Sigmoid colon (tissue), 7 donors: Measurements from ENCODE around the gene SSMEM1. TPM values are rescaled to one million over a fixed set of nuclear protein-coding genes. Genes with fewer than 3 reads are reported as not detected.

ENCODE experiments used
- DNase-seq: peaks from one replicate; pipeline ENCODE4 v3.0.0-alpha.2; 2019
- H3K27ac ChIP-seq, 4 donors: fragments of 200-600 bp; sonication (generic); one replicate each; pipeline ENCODE4 v1.5.1; 2016 to 2019; ENCODE audit warnings: mild to moderate bottlenecking in 1 of 4
- H3K27me3 ChIP-seq, 3 donors: fragments of 200-600 bp; sonication (generic); one replicate each; pipeline ENCODE4 v1.5.1; 2019; ENCODE audit warnings: mild to moderate bottlenecking in 1 of 3
- H3K36me3 ChIP-seq, 4 donors: fragments of 200-600 bp; sonication (generic); one replicate each; pipeline ENCODE4 v1.5.1; 2016 to 2019
- H3K4me1 ChIP-seq, 4 donors: fragments of 200-600 bp; sonication (generic); one replicate each; pipeline ENCODE4 v1.5.1; 2017 to 2019
- H3K4me3 ChIP-seq, 4 donors: fragments of 200-600 bp; sonication (generic); one replicate each; pipeline ENCODE4 v1.5.1; 2017 to 2019; ENCODE audit warnings: mild to moderate bottlenecking in 2 of 4, moderate library complexity in 1 of 4
- H3K9me3 ChIP-seq, 4 donors: fragments of 200-600 bp in 3 of 4; sonication (generic) in 3 of 4; one replicate each; pipeline versions ENCODE4 v1.5.1 to v1.6.1; 2013 to 2019
- EP300 ChIP-seq, 4 donors: sonication (generic); formaldehyde crosslinking; IDR thresholded peaks; one replicate each; pipeline ENCODE4 v1.6.1; 2017; ENCODE audit warnings: antibody characterized with exemption in 4 of 4
- POLR2A ChIP-seq, 2 donors: fragments of 450-650 bp; IDR thresholded peaks; one replicate each; pipeline ENCODE4 v1.6.1; 2016; ENCODE audit warnings: antibody characterized with exemption in 2 of 2, mild to moderate bottlenecking in 2 of 2, moderate library complexity in 2 of 2
- POLR2AphosphoS5 ChIP-seq, 4 donors: sonication (generic); formaldehyde crosslinking; IDR thresholded peaks; one replicate each; pipeline ENCODE4 v1.6.1; 2017; ENCODE audit warnings: antibody characterized with exemption in 4 of 4
- WGBS, 2 donors: extraction: QIAGEN DNeasy Blood & Tissue Kit; methylation state at CpG; one replicate each; pipeline ENCODE4 v1.1.7; 2013; 5-methylcytosine and 5-hydroxymethylcytosine counted together
- intact Hi-C: fragments of 100-400 bp; cut with DNase I; formaldehyde crosslinking; loops from one replicate; pipeline ENCODE4 v1.15.1; 2023
- polyA plus RNA-seq, 3 donors: library from polyadenylated mRNA; stranded (reverse); fragments of 200-250 nt; gene quantifications; one replicate each; pipeline ENCODE4 v1.2.3, GENCODE V29; 2013
- total RNA-seq, 4 donors: library from RNA; depleted of rRNA; stranded (reverse); fragments of >200 nt; gene quantifications; one replicate each; pipeline ENCODE4 v1.1.0, GENCODE V29; 2016
- TF ChIP-seq, protein P1 (sequence below), 4 experiments: fragments of 450-650 bp in 3 of 4; fragments of 200-600 bp in 1 of 4; IDR thresholded peaks; one replicate each; pipeline ENCODE4 v1.5.1; 2016 to 2019; ENCODE audit warnings: antibody characterized with exemption in 4 of 4, mild to moderate bottlenecking in 3 of 4, moderate library complexity in 2 of 4
- donor health status: healthy with polysubstance abuse.
- donor health status: Bipolar disorder and iron deficiency.
- donor health status: healthy.

SSMEM1 gene
- total and polyA plus RNA-seq, 7 donors: not detected

DNA sequence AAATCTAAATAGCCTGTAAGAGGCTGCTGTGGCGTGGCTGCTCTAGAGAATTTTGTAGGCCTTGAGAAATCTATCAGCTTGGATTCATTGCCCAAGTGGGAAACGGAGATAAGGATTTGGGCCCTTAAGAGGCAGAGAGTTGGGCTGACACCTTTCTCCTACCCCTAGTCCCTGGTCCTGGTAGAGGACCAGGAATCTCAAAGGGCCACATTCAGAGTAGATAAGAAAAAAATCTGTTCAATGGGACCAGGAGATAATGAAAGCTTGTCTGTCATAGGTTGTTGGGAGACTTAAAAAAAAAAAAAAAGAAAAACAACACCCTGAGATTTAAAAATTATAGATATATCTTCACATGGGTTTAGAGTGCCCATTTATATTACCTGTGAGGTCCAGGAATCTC lies 20.3 kb upstream of the SSMEM1 start:
- TF ChIP-seq EP300 (IDR thresholded peaks at IDR 0.05) (no peak), POLR2AphosphoS5 (IDR thresholded peaks at IDR 0.05) (no peak), POLR2A (IDR thresholded peaks at IDR 0.05) (no peak)
- TF ChIP-seq, protein P1, sequence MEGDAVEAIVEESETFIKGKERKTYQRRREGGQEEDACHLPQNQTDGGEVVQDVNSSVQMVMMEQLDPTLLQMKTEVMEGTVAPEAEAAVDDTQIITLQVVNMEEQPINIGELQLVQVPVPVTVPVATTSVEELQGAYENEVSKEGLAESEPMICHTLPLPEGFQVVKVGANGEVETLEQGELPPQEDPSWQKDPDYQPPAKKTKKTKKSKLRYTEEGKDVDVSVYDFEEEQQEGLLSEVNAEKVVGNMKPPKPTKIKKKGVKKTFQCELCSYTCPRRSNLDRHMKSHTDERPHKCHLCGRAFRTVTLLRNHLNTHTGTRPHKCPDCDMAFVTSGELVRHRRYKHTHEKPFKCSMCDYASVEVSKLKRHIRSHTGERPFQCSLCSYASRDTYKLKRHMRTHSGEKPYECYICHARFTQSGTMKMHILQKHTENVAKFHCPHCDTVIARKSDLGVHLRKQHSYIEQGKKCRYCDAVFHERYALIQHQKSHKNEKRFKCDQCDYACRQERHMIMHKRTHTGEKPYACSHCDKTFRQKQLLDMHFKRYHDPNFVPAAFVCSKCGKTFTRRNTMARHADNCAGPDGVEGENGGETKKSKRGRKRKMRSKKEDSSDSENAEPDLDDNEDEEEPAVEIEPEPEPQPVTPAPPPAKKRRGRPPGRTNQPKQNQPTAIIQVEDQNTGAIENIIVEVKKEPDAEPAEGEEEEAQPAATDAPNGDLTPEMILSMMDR (IDR thresholded peaks at IDR 0.05): no peak
- Histone ChIP-seq H3K27me3 (no peaks in the 10 kb centered on the region), H3K36me3 (peaks cover 0 to 60% (median 5%) of the 10 kb centered on the region in 4 donors), H3K4me3 (no peak overlapping the region), H3K9me3 (no peaks in the 10 kb centered on the region), H3K27ac (no peak overlapping the region), H3K4me1 (no peaks in the 10 kb centered on the region)
- 96 to 100% methylated on average over 2 of the region's 2 CpGs for WGBS, 2 donors
- no peak for DNase-seq
- intact Hi-C loops: no loop called here

DNA sequence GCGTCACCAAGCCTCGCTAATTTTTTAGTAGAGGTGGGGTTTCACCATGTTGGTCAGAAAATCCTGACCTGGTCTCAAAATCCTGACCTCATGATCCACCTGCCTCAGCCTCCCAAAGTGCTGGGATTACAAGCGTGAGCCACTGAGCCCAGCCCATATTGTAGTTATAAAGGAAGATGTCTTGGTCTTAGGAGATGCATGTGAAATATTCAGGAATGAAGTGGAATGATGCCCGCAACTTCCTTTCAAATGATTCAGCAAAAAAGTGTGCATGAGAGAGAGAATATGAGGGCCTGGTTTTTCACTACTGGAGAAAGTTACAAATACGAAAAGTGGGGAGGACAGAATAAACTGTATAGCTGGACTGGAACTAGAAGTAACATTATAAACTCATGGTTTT lies 18.3 kb upstream of the SSMEM1 start:
- Histone ChIP-seq H3K27me3 (no peaks in the 10 kb centered on the region), H3K9me3 (no peaks in the 10 kb centered on the region), H3K36me3 (peaks cover 0 to 61% (median 4%) of the 10 kb centered on the region in 4 donors), H3K4me3 (no peak overlapping the region), H3K27ac (no peak overlapping the region), H3K4me1 (no peaks in the 10 kb centered on the region)
- no peak for TF ChIP-seq POLR2AphosphoS5 (IDR thresholded peaks at IDR 0.05)
- TF ChIP-seq, protein P1 (IDR thresholded peaks at IDR 0.05): no peak
- no peak for TF ChIP-seq POLR2A (IDR thresholded peaks at IDR 0.05)
- no peak for TF ChIP-seq EP300 (IDR thresholded peaks at IDR 0.05)
- WGBS, 2 donors: 96% methylated on average over 5 of the region's 5 CpGs
- no peak for DNase-seq
- intact Hi-C loops: no loop called here

DNA sequence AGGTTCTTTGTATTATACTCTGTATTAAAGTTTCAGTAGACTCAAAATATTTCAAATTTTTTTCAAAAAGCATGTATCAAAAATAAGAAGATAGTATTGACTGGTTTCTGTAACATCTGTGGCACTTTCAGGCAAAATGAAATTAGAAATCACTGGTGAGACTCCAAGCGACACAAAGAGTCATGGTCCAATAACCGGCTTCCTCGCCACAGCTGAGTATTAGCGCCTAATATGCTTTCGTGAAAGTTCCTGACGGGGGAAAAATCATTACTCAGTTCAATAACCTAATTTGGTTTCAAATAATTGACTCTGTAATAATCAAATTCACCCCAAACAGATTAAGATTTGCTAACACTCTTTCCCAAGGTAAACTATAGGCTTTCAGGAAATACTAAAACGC lies 15.9 kb upstream of the SSMEM1 start:
- H3K4me1 ChIP-seq: no peaks in the 10 kb centered on the region
- H3K4me3 ChIP-seq: no peak overlapping the region
- H3K27ac ChIP-seq: no peak overlapping the region
- intact Hi-C loops: no loop called here
- no peaks in the 10 kb centered on the region for H3K27me3 ChIP-seq
- no peak for DNase-seq
- WGBS, 2 donors: 94 to 96% methylated on average over 7 of the region's 7 CpGs
- no peaks in the 10 kb centered on the region for H3K9me3 ChIP-seq
- TF ChIP-seq EP300 (IDR thresholded peaks at IDR 0.05) (no peak), POLR2AphosphoS5 (IDR thresholded peaks at IDR 0.05) (no peak), POLR2A (IDR thresholded peaks at IDR 0.05) (no peak)
- TF ChIP-seq, protein P1 (IDR thresholded peaks at IDR 0.05): no peak
- peaks cover 0 to 60% (median 4%) of the 10 kb centered on the region in 4 donors for H3K36me3 ChIP-seq

DNA sequence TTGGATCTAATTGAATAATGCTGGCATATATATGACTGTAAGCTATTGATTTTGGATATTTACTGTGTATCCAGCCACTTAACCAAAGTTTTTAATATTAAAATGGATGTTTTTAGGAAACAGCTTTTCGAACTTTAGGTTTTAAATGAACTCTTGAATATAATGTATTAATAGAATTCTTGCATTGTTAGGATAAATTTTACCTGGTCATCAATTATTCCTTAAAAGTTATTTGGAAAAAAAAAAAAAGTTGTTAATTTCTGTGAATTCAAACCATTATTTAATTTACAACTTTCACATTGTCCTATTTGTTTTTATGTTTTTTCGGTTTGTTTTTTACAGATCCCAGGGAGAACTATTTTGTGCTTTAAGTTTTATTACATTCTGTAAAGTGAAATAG lies 12.3 kb upstream of the SSMEM1 start:
- Histone ChIP-seq H3K27ac (no peak overlapping the region), H3K27me3 (no peaks in the 10 kb centered on the region), H3K4me3 (no peak overlapping the region), H3K9me3 (no peaks in the 10 kb centered on the region), H3K4me1 (no peaks in the 10 kb centered on the region), H3K36me3 (peaks cover 0 to 79% (median 9%) of the 10 kb centered on the region in 4 donors)
- no peak for TF ChIP-seq POLR2AphosphoS5 (IDR thresholded peaks at IDR 0.05)
- no peak for TF ChIP-seq POLR2A (IDR thresholded peaks at IDR 0.05)
- TF ChIP-seq EP300 (IDR thresholded peaks at IDR 0.05): no peak
- TF ChIP-seq, protein P1 (IDR thresholded peaks at IDR 0.05): no peak
- intact Hi-C loops: no loop called here
- DNase-seq: no peak
- 95 to 97% methylated on average over 2 of the region's 2 CpGs for WGBS, 2 donors

DNA sequence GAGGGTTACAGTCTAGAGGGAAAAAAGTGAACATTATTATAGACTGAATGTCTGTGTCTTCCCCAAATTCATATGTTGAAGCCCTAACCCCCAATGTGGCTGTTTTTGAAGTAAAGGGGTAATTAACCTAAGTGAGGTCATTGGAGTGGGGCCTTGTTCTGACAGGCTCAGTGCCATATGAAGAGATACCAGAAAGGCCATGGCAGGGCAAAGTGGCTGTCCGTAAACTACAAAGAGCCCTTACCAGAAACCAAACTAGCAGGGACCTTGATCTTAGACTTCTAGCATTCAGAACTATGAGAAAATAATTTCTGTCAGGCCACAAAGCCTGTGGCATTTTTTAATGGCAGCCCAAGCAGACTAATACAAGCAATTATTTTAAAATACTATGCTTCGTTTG lies 11.2 kb upstream of the SSMEM1 start:
- 97 to 98% methylated on average over 2 of the region's 2 CpGs for WGBS, 2 donors
- no peaks in the 10 kb centered on the region for H3K9me3 ChIP-seq
- peaks cover 0 to 81% (median 12%) of the 10 kb centered on the region in 4 donors for H3K36me3 ChIP-seq
- no peak for TF ChIP-seq EP300 (IDR thresholded peaks at IDR 0.05)
- no peak overlapping the region for H3K27ac ChIP-seq
- DNase-seq: no peak
- H3K4me1 ChIP-seq: no peaks in the 10 kb centered on the region
- intact Hi-C loops: no loop called here
- H3K4me3 ChIP-seq: no peak overlapping the region
- no peaks in the 10 kb centered on the region for H3K27me3 ChIP-seq
